ENCODE data around the gene ARSG. TPM values are rescaled to one million over a fixed set of nuclear protein-coding genes. Genes with fewer than 3 reads are reported as not detected.

The ARSG gene
- total RNA-seq, 4 donors from 2014 or later: 2.2 to 5.5 (median 3.5) TPM

DNA sequence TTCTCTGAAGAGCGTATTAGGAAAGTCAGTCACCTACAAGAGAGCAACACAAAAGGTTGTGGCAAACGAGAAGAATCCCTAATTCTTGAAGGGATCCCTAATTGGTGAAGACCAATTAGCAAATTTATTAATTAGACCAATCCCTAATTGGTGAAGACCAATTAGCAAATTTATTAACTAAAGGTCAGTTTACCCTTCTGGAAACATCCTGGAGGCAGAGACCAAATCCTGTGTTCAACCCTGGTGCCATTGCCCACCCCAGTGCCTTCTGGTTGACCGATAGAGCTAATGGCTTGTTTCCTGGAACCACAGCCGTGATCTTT is 91.8 kb downstream of the ARSG start:
- no peak for ATAC-seq
- TF ChIP-seq EP300 (IDR thresholded peaks at IDR 0.05): no peak
- TF ChIP-seq POLR2AphosphoS5 (IDR thresholded peaks at IDR 0.05): no peak
- TF ChIP-seq, protein P1, sequence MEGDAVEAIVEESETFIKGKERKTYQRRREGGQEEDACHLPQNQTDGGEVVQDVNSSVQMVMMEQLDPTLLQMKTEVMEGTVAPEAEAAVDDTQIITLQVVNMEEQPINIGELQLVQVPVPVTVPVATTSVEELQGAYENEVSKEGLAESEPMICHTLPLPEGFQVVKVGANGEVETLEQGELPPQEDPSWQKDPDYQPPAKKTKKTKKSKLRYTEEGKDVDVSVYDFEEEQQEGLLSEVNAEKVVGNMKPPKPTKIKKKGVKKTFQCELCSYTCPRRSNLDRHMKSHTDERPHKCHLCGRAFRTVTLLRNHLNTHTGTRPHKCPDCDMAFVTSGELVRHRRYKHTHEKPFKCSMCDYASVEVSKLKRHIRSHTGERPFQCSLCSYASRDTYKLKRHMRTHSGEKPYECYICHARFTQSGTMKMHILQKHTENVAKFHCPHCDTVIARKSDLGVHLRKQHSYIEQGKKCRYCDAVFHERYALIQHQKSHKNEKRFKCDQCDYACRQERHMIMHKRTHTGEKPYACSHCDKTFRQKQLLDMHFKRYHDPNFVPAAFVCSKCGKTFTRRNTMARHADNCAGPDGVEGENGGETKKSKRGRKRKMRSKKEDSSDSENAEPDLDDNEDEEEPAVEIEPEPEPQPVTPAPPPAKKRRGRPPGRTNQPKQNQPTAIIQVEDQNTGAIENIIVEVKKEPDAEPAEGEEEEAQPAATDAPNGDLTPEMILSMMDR (IDR thresholded peaks at IDR 0.05): no peak
- TF ChIP-seq POLR2A (IDR thresholded peaks at IDR 0.05): no peak
- H3K27me3 ChIP-seq: no peaks in the 10 kb centered on the region
- H3K36me3 ChIP-seq: no peaks in the 10 kb centered on the region
- 65 to 88% methylated on average over 2 to 4 of the region's 4 CpGs for WGBS, 2 donors (ENCODE audit: low coverage in 1 of 2)
- H3K4me3 ChIP-seq: no peak overlapping the region
- H3K9me3 ChIP-seq: no peaks in the 10 kb centered on the region
- peak overlapping the region in 2 of 4 donors; percentile 24 to 42 for H3K27ac ChIP-seq
- peaks cover 0 to 41% (median 12%) of the 10 kb centered on the region in 3 donors for H3K4me1 ChIP-seq

DNA sequence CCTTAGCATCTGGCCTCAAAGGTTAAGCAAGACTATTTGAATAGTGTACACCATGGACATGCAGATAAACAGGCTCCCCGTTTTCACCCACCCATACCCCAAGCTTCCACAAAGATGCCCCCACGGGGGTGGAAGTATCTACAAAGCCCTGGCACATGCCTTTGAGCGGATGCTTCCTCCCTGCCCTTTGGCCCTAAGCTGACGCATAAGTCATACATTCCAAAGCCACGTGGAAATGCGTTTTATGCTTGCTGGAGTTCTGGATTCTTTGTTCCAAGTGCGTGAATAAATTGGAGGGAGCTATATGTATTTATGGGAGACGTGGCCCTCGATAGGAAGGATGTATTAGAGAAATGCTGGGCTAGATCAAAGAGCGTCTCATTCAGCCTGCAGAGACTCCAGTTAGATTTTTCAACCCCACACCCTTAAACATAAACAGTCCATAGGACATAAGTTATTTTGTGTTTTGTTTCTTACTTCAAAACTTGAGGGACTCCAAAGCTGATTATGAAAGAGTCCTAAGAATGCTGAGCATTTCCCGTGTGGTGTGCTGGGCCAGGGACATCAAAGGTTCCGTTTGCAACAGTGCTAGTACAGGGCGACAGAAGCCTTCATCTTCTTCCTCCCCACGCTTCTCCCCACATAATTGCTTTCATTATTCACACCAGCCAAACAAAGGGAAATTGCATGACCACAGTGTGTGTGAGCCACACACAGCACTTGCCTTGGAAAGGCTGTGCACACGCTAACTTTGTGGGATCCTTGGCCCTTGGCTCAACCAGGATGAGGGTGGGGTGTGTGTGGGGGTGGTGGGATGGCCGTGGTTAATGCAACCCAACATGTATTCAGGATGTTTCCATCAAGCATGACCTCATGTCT is 92.4 kb downstream of the ARSG start:
- peak overlapping the region in 2 of 4 donors; percentile 24 to 51 for H3K27ac ChIP-seq
- H3K4me3 ChIP-seq: no peak overlapping the region

DNA sequence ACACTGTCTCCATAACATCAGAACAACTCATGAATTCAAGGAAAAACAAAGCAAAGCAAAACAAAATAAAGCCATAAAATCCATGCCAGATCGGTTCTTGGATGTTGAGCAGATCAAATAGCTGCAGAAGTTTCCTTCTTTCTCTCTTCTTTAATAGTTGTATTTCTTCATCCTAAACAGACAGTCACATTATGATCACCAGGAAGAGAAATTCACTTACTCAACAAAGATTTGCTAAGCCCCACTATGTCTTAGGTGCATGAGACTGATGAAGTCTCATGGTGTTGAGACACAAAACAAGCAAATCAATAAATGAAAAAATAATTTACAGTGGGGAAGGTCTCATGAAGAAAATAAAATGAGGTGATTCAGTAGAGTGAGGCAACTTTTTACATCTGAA is 93.2 kb downstream of the ARSG start:
- no peaks in the 10 kb centered on the region for H3K27me3 ChIP-seq
- H3K4me1 ChIP-seq: peaks cover 0 to 27% (median 8%) of the 10 kb centered on the region in 3 donors
- H3K27ac ChIP-seq: peak overlapping the region in 2 of 4 donors; percentile 24 to 51
- H3K36me3 ChIP-seq: no peaks in the 10 kb centered on the region
- TF ChIP-seq POLR2AphosphoS5 (IDR thresholded peaks at IDR 0.05): no peak
- TF ChIP-seq, protein P1 (IDR thresholded peaks at IDR 0.05): no peak
- H3K4me3 ChIP-seq: no peak overlapping the region
- WGBS, 2 donors (ENCODE audit: low coverage in 1 of 2): 64 to 92% methylated on average over 1 of the region's 1 CpG
- no peaks in the 10 kb centered on the region for H3K9me3 ChIP-seq
- no peak for ATAC-seq

More for the DNA sequence above, 92.4 kb downstream of the ARSG start:
- H3K36me3 ChIP-seq: no peaks in the 10 kb centered on the region
- 36 to 59% methylated on average over 14 to 16 of the region's 16 CpGs for WGBS, 2 donors (ENCODE audit: low coverage in 1 of 2)
- peaks cover 0 to 35% (median 12%) of the 10 kb centered on the region in 3 donors for H3K4me1 ChIP-seq
- TF ChIP-seq POLR2A (IDR thresholded peaks at IDR 0.05): no peak
- TF ChIP-seq EP300 (IDR thresholded peaks at IDR 0.05): no peak
- no peak for TF ChIP-seq POLR2AphosphoS5 (IDR thresholded peaks at IDR 0.05)
- TF ChIP-seq, protein P1 (IDR thresholded peaks at IDR 0.05): no peak
- ATAC-seq: peak; percentile 67
- no peaks in the 10 kb centered on the region for H3K9me3 ChIP-seq
- H3K27me3 ChIP-seq: no peaks in the 10 kb centered on the region

DNA sequence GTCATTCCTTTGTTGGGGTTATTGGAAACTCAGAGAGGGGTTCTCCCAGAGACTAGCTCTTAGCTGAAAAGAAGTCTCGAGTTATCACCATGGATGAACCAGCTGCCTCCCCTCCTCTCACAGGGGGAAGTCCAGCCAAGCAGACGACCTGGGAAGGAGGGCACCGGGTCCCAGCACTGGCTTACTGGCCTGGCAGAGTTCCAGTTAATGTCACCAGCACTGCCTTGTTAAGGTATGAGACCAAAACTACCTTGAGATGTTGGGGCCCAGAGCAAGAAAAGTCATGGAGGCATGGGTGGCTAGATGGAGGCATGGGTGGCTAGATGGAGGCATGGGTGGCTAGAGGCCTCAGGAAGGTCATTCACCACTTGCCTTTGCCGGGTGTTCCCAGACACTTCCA is 93.6 kb downstream of the ARSG start:
- H3K9me3 ChIP-seq: no peaks in the 10 kb centered on the region
- no peaks in the 10 kb centered on the region for H3K27me3 ChIP-seq
- WGBS, 2 donors (ENCODE audit: low coverage in 1 of 2): 90 to 100% methylated on average over 1 to 3 of the region's 4 CpGs
- H3K36me3 ChIP-seq: no peaks in the 10 kb centered on the region
- peaks cover 0 to 24% (median 3%) of the 10 kb centered on the region in 3 donors for H3K4me1 ChIP-seq
- H3K27ac ChIP-seq: peak overlapping the region in 1 of 4 donors; percentile 31
- TF ChIP-seq POLR2A (IDR thresholded peaks at IDR 0.05) (no peak), POLR2AphosphoS5 (IDR thresholded peaks at IDR 0.05) (no peak), EP300 (IDR thresholded peaks at IDR 0.05) (no peak)
- TF ChIP-seq, protein P1 (IDR thresholded peaks at IDR 0.05): no peak
- no peak overlapping the region for H3K4me3 ChIP-seq
- ATAC-seq: no peak

Measured in gastroesophageal sphincter (tissue), 4 donors.